Panc1 (cell line): ENCODE results near the gene LNX1. TPM values are rescaled to one million over a fixed set of nuclear protein-coding genes. Genes with fewer than 3 reads are reported as not detected.

ENCODE experiments used
- ATAC-seq: fragments of 200-7000 bp; cut with Tn5 transposase; 2 replicates; pipeline ENCODE4 v1.9.1; 2020; ENCODE audit warnings: mild to moderate bottlenecking, moderate library complexity
- BruUV-seq: library from RNA; stranded (reverse); fragments of 400-500 nt; replicated peaks from 2 replicates; lab custom pipeline; 2021; lab: Mats Ljungman, UMichigan
- CTCF ChIA-PET: fragments of 300-600 bp; sonication (Branson Sonifier 250); formaldehyde crosslinking; loops from one replicate; lab custom pipeline; 2022; ENCODE audit warnings: antibody characterized with exemption; lab: Charles Lee
- POLR2A ChIA-PET: fragments of 300-600 bp; sonication (Branson Sonifier 250); formaldehyde crosslinking; loops from one replicate; lab custom pipeline; 2022; ENCODE audit warnings: antibody characterized with exemption; lab: Charles Lee
- DNase-seq: peaks from one replicate; pipeline ENCODE4 v3.0.0-alpha.2; 2010; ENCODE audit warnings: low read depth, low spot score
- H3K27ac ChIP-seq: 2 replicates; pipeline ENCODE4 v1.5.1; 2011; ENCODE audit warnings: mild to moderate bottlenecking, low read length, inconsistent platforms
- H3K27me3 ChIP-seq: fragments of 200-500 bp; sonication (Bioruptor generic); 2 replicates; pipeline ENCODE4 v1.6.0; 2014; ENCODE audit warnings: low read length, inconsistent platforms; ENCODE audit not compliant: control insufficient read depth, insufficient read depth
- H3K36me3 ChIP-seq: fragments of 200-500 bp; sonication (Bioruptor generic); 2 replicates; pipeline ENCODE4 v1.5.1; 2014; ENCODE audit warnings: inconsistent platforms, mild to moderate bottlenecking, low read length, moderate library complexity; ENCODE audit not compliant: control insufficient read depth, insufficient read depth
- H3K4me1 ChIP-seq: 2 replicates; pipeline ENCODE4 v1.5.1; 2011; ENCODE audit warnings: inconsistent platforms, mild to moderate bottlenecking, low read length, moderate library complexity; ENCODE audit not compliant: control insufficient read depth, insufficient read depth
- H3K4me3 ChIP-seq, 2 experiments: 2 replicates each; pipeline ENCODE4 v1.5.1; 2011 to 2012; ENCODE audit warnings: low read depth in 2 of 2, low read length in 2 of 2, mild to moderate bottlenecking in 2 of 2, inconsistent platforms in 1 of 2, moderate library complexity in 1 of 2
- H3K9me3 ChIP-seq: fragments of 200-500 bp; sonication (Bioruptor generic); 2 replicates; pipeline ENCODE4 v1.5.1; 2014; ENCODE audit warnings: low read depth, mild to moderate bottlenecking, inconsistent platforms, low read length, moderate library complexity; ENCODE audit not compliant: control insufficient read depth, insufficient read depth
- POLR2AphosphoS5 ChIP-seq: IDR thresholded peaks from 2 replicates; pipeline ENCODE4 v1.6.1; 2012; ENCODE audit warnings: mild to moderate bottlenecking, low read depth, low read length, moderate library complexity
- SIN3A ChIP-seq: IDR thresholded peaks from 2 replicates; pipeline ENCODE4 v1.6.1; 2012; ENCODE audit warnings: low read depth, mild to moderate bottlenecking, low read length, moderate library complexity, borderline replicate concordance; ENCODE audit not compliant: insufficient read depth
- TCF7L2 ChIP-seq: IDR thresholded peaks from 2 replicates; pipeline ENCODE4 v1.6.1; 2011; ENCODE audit warnings: mild to moderate bottlenecking, low read depth, low read length, inconsistent platforms
- in situ Hi-C: cut with HindIII; loops from 2 replicates; pipeline ENCODE4 v1.10.0; 2016; ENCODE audit warnings: low sequenced_read_pairs, low pct_unique_long_range_greater_than_20kb
- intact Hi-C: fragments of 100-400 bp; cut with micrococcal nuclease; formaldehyde crosslinking; loops from one replicate; pipeline ENCODE4 v1.10.0; 2022; ENCODE audit not compliant: unreplicated experiment
- total RNA-seq: library from RNA; stranded (reverse); gene quantifications from one replicate; pipeline ENCODE4 v1.2.1, GENCODE V29; 2021; ENCODE audit not compliant: unreplicated experiment
- TF ChIP-seq, protein P1 (sequence below): fragments of 450-650 bp; IDR thresholded peaks from 2 replicates; pipeline ENCODE4 v1.5.1; 2017; ENCODE audit warnings: mild to moderate bottlenecking
- TF ChIP-seq, protein P2 (sequence below), 2 experiments: IDR thresholded peaks; 2 replicates each; pipeline ENCODE4 v1.6.1; 2011 to 2012; ENCODE audit warnings: low read depth in 2 of 2, control low read depth in 1 of 2, low read length in 1 of 2, mild to moderate bottlenecking in 1 of 2, moderate library complexity in 1 of 2; ENCODE audit not compliant: insufficient read depth in 1 of 2

Gene LNX1
- total RNA-seq, 1 experiment from 2014 or later = 0.18 TPM

DNA sequence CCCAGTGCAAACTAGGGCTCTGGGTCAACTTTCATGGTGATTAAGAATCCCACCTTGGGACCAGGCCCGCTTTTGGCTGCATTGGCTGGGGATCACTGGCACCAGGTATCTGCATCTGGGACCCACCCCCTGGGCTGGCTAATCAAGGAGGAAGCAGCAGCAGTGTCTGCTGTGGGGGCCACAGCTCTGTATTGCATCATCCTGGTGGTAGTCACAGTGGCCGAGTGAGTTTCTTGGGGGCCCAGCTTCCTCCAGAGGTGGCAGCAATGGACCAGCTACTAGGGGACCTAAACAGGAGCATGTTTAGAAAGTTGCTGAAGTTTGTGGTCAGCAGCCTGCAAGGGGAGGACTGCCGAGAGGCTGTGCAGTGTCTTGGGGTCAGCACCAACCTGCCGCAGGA lies 15.7 kb downstream of the LNX1 start:
- no peak for DNase-seq
- peaks cover 5% of the 10 kb centered on the region; the same call in 1 of the 2 replicates for H3K4me1 ChIP-seq
- no peaks in the 10 kb centered on the region for H3K9me3 ChIP-seq
- no TSS peak for BruUV-seq
- ATAC-seq = no peak
- in situ Hi-C loops (no loop called here), intact Hi-C loops (no loop called here)
- no peaks in the 10 kb centered on the region for H3K36me3 ChIP-seq
- ChIA-PET POLR2A (no interaction called here), CTCF (no interaction called here)
- H3K27me3 ChIP-seq = no peaks in the 10 kb centered on the region
- H3K4me3 ChIP-seq = no peak overlapping the region
- TF ChIP-seq SIN3A = no peak
- no peak for TF ChIP-seq TCF7L2
- TF ChIP-seq POLR2AphosphoS5 = no peak
- TF ChIP-seq, protein P1, sequence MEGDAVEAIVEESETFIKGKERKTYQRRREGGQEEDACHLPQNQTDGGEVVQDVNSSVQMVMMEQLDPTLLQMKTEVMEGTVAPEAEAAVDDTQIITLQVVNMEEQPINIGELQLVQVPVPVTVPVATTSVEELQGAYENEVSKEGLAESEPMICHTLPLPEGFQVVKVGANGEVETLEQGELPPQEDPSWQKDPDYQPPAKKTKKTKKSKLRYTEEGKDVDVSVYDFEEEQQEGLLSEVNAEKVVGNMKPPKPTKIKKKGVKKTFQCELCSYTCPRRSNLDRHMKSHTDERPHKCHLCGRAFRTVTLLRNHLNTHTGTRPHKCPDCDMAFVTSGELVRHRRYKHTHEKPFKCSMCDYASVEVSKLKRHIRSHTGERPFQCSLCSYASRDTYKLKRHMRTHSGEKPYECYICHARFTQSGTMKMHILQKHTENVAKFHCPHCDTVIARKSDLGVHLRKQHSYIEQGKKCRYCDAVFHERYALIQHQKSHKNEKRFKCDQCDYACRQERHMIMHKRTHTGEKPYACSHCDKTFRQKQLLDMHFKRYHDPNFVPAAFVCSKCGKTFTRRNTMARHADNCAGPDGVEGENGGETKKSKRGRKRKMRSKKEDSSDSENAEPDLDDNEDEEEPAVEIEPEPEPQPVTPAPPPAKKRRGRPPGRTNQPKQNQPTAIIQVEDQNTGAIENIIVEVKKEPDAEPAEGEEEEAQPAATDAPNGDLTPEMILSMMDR = no peak
- TF ChIP-seq, protein P2, sequence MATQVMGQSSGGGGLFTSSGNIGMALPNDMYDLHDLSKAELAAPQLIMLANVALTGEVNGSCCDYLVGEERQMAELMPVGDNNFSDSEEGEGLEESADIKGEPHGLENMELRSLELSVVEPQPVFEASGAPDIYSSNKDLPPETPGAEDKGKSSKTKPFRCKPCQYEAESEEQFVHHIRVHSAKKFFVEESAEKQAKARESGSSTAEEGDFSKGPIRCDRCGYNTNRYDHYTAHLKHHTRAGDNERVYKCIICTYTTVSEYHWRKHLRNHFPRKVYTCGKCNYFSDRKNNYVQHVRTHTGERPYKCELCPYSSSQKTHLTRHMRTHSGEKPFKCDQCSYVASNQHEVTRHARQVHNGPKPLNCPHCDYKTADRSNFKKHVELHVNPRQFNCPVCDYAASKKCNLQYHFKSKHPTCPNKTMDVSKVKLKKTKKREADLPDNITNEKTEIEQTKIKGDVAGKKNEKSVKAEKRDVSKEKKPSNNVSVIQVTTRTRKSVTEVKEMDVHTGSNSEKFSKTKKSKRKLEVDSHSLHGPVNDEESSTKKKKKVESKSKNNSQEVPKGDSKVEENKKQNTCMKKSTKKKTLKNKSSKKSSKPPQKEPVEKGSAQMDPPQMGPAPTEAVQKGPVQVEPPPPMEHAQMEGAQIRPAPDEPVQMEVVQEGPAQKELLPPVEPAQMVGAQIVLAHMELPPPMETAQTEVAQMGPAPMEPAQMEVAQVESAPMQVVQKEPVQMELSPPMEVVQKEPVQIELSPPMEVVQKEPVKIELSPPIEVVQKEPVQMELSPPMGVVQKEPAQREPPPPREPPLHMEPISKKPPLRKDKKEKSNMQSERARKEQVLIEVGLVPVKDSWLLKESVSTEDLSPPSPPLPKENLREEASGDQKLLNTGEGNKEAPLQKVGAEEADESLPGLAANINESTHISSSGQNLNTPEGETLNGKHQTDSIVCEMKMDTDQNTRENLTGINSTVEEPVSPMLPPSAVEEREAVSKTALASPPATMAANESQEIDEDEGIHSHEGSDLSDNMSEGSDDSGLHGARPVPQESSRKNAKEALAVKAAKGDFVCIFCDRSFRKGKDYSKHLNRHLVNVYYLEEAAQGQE (IDR thresholded peaks at IDR 0.05; ENCODE audit: insufficient read depth in 1 of 2, low read depth in 2 of 2, low read length in 1 of 2) = no peak
- H3K27ac ChIP-seq = no peak overlapping the region

DNA sequence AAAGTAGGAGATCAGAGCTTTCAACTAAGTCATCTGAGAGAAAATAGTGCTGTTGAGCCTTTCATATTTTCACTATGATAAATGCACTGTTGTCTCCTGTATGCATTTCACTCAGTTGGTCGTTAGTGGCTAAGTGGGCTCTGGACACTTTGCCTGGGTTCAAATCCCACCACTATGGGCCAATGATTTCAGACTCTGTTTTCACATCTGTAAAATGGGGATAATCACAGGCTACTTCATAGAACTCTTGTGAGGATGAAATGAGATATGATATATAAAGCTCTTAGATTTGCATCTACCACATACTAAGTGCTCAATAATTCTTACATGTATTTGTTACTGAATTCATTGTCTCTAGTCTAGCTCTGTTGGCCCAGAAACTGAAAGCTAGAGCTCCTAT lies 16.8 kb downstream of the LNX1 start:
- ChIA-PET CTCF (no interaction called here), POLR2A (no interaction called here)
- ATAC-seq (no peak), DNase-seq (no peak)
- intact Hi-C loops (no loop called here), in situ Hi-C loops (no loop called here)
- Histone ChIP-seq H3K4me1 (peaks cover 5% of the 10 kb centered on the region; the same call in 1 of the 2 replicates), H3K27ac (no peak overlapping the region), H3K4me3 (no peak overlapping the region), H3K27me3 (no peaks in the 10 kb centered on the region), H3K36me3 (no peaks in the 10 kb centered on the region), H3K9me3 (no peaks in the 10 kb centered on the region)
- no TSS peak for BruUV-seq
- TF ChIP-seq, protein P1 = no peak
- TF ChIP-seq, protein P2 (IDR thresholded peaks at IDR 0.05; ENCODE audit: insufficient read depth in 1 of 2, low read depth in 2 of 2, low read length in 1 of 2) = no peak
- TF ChIP-seq POLR2AphosphoS5 (no peak), TCF7L2 (no peak), SIN3A (no peak)
